GM19397 (cell line): ENCODE measurements around the gene JOSD1.

Source experiments
- ATAC-seq: cut with Tn5 transposase; IDR thresholded peaks from one replicate; pipeline ENCODE4 v1.9.1; 2021; ENCODE audit warnings: mild to moderate bottlenecking, moderate library complexity; ENCODE audit not compliant: unreplicated experiment

Gene JOSD1

GRCh38 chr22:38700789-38701628 is at the start of gene JOSD1:
Gene JOSD1, minus strand, starts transcription at chr22:38700943. Its CDS starts 956 bp downstream, at chr22:38699987.
- ATAC-seq = peak; percentile 55

GRCh38 chr22:38750104-38750503 is 49.4 kb upstream of the JOSD1 start:
- ATAC-seq = no peak

- ATAC-seq = no peak
Measured at GRCh38 chr22:38748487-38749136, 47.9 kb upstream of the JOSD1 start.

- ATAC-seq = no peak
Measured at GRCh38 chr22:38745676-38746460, 45.1 kb upstream of the JOSD1 start.

- no peak for ATAC-seq
Measured at GRCh38 chr22:38744981-38745380, 44.2 kb upstream of the JOSD1 start.

- ATAC-seq = no peak
Measured at GRCh38 chr22:38742176-38742942, 41.6 kb upstream of the JOSD1 start.

- no peak for ATAC-seq
Measured at GRCh38 chr22:38741576-38741975, 40.8 kb upstream of the JOSD1 start.

- ATAC-seq = no peak
Measured at GRCh38 chr22:38741166-38741565, 40.4 kb upstream of the JOSD1 start.

GRCh38 chr22:38740754-38741153 is 40.0 kb upstream of the JOSD1 start:
- ATAC-seq = no peak

- ATAC-seq = no peak
Measured at GRCh38 chr22:38740116-38740723, 39.5 kb upstream of the JOSD1 start.

- ATAC-seq = no peak
Measured at GRCh38 chr22:38739300-38740055, 38.7 kb upstream of the JOSD1 start.

GRCh38 chr22:38738475-38739070 is 37.8 kb upstream of the JOSD1 start:
- ATAC-seq = no peak

- no peak for ATAC-seq
Measured at GRCh38 chr22:38737302-38738060, 36.7 kb upstream of the JOSD1 start.

- no peak for ATAC-seq
Measured at GRCh38 chr22:38736257-38736570, 35.5 kb upstream of the JOSD1 start.

GRCh38 chr22:38735465-38736256 is 34.9 kb upstream of the JOSD1 start:
- ATAC-seq = no peak

GRCh38 chr22:38735126-38735464 is 34.4 kb upstream of the JOSD1 start:
- ATAC-seq = no peak

- no peak for ATAC-seq
Measured at GRCh38 chr22:38734421-38735100, 33.8 kb upstream of the JOSD1 start.
